GM10266 (cell line): ENCODE data around the gene TBC1D22A.

Experiments used
- DNase-seq: peaks from one replicate; pipeline ENCODE4 v3.0.0; 2012; ENCODE audit errors: extremely low spot score
- TF ChIP-seq, protein P1 (sequence below): IDR thresholded peaks from 2 replicates; pipeline ENCODE4 v1.5.1; 2012; ENCODE audit warnings: mild to moderate bottlenecking, low read depth; ENCODE audit not compliant: control insufficient read depth, insufficient read depth; ENCODE audit errors: missing control alignments

Gene TBC1D22A

DNA sequence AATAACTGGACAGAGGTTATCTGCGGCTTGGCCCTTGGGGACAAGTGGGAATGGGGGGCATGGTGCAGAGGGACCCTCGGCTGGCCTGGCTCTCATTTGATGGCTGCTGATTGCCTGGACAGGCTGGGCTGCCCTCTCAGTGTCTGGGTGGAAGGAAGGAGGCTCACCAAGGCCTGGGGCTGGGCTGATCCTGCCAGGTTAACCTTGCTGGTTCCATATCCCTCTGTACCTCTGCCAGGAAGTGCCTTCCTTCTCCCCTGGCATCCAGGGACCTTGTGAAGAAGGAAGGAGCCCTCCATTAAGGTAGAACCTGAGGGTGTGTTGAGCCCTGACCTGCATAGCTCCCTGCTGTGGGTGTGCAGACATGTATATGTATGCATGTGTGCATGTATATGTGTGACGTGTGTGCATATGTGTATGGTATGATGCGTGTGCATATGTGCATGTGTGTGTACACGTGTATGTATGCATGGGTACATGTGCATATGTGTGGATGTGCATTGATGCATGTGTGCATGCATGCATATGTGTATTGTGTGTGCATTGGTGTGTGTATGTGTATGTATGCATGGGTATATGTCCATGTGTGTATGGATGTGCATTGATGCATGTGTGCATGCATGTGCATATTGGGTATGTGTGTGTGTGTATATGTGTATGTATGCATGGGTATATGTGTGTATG lies 433.9 kb downstream of the TBC1D22A start:
- no peak for DNase-seq
- TF ChIP-seq, protein P1, sequence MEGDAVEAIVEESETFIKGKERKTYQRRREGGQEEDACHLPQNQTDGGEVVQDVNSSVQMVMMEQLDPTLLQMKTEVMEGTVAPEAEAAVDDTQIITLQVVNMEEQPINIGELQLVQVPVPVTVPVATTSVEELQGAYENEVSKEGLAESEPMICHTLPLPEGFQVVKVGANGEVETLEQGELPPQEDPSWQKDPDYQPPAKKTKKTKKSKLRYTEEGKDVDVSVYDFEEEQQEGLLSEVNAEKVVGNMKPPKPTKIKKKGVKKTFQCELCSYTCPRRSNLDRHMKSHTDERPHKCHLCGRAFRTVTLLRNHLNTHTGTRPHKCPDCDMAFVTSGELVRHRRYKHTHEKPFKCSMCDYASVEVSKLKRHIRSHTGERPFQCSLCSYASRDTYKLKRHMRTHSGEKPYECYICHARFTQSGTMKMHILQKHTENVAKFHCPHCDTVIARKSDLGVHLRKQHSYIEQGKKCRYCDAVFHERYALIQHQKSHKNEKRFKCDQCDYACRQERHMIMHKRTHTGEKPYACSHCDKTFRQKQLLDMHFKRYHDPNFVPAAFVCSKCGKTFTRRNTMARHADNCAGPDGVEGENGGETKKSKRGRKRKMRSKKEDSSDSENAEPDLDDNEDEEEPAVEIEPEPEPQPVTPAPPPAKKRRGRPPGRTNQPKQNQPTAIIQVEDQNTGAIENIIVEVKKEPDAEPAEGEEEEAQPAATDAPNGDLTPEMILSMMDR, result no peak

GRCh38 chr22:47196881-47197772 lies 434.7 kb downstream of the TBC1D22A start:
- TF ChIP-seq, protein P1, result no peak
- DNase-seq, result no peak

DNA sequence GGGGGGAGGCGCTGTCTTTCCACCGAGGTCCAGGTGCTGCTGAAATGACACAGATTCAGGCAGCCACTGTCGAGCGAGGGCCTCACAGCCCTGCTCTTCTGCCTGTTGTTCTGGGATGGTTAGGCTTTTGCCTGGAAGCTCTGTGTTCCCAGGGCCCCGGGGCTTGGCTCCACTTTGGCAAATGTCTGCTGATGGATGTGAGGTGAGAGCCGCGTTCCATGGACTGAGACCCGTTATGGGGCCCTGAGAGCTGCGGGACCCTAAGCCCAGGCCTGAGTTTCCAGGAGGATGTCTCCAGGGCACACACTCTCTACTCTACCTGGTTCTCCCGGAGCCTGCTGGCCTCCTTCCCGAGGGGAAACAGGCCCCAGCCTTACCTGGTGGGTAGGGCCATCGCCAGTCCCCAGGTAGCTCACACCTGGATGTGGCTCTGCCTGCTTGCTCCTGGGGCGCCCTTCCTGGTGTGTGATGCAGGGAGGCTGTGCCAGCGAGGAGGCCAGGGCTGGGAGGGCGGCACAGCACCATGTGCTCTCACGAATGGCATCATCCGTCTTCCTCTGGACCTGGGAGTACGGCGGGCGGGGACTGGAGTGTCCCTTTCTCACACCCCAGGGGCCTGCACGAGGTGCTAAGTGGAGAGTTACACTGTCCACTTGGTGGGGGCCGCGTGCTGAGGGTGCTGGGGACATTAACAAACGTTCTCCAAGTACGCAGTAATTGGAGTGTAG lies 435.5 kb downstream of the TBC1D22A start:
- TF ChIP-seq, protein P1, result no peak
- DNase-seq, result no peak

DNA sequence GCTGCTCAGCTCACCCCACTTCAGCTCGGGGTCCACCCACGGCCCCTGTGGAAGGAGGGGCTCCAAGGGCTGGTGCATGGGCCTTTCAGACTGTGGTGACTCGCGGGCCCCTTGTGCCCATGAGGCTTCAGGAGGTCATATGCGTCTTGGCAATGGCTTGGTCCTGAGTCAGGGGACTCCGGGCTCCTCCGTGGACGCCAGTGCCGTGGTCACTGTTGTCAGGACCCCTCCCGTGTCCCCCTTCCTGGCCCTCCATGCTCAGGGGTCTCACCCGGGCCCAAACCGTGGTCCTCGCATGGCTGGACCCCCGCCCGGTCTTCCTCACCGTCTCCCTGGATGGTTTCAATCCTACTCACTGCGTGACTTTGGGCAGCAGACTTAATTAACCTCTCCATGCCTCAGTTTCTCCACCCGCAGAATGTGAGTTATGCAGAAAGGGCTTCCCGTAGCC lies 436.4 kb downstream of the TBC1D22A start:
- TF ChIP-seq, protein P1, result no peak
- no peak for DNase-seq

- DNase-seq, result no peak
- TF ChIP-seq, protein P1, result no peak
Measured at GRCh38 chr22:47199261-47199978, 437.0 kb downstream of the TBC1D22A start.

DNA sequence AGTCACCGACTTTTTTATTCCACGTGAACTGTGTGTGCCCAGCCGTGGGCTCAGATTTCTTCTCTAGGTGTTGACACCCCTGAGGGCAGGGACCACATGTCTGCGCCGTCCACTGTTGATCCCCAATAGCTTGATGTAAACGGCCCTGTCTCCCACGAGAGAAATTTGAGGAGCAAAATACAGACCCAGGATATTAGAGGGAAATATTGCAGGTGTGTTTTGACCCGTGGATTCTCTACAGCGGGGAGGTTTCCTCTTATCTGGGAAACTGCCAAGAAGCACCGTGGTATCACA lies 437.5 kb downstream of the TBC1D22A start:
- TF ChIP-seq, protein P1, result no peak
- DNase-seq, result no peak
